Ovary (tissue), 9 donors: ENCODE data around the gene TTLL5. TPM values are rescaled to one million over a fixed set of nuclear protein-coding genes. Genes with fewer than 3 reads are reported as not detected.
A peak's percentile ranks its signal among the peaks of the same experiment; 100 is the strongest.

Experiments used
- DNase-seq, 5 donors: peaks; one replicate each; pipeline ENCODE4 v3.0.0-alpha.2; 2019 to 2020
- H3K27ac ChIP-seq, 2 donors: fragments of 200-600 bp; one replicate each; pipeline versions ENCODE4 v1.5.1 to v1.8.0; 2019 to 2022
- H3K27me3 ChIP-seq: fragments of 200-600 bp; one replicate; pipeline ENCODE4 v1.8.0; 2022
- H3K36me3 ChIP-seq: fragments of 200-600 bp; sonication (generic); one replicate; pipeline ENCODE4 v1.5.1; 2019
- H3K4me1 ChIP-seq: one replicate; pipeline ENCODE4 v1.8.1; 2013; ENCODE audit warnings: mild to moderate bottlenecking, moderate library complexity; ENCODE audit not compliant: insufficient read depth
- H3K4me3 ChIP-seq: fragments of 200-600 bp; sonication (generic); one replicate; pipeline ENCODE4 v1.5.1; 2017
- H3K9me3 ChIP-seq, 2 donors: fragments of 200-600 bp in 1 of 2; sonication (generic) in 1 of 2; one replicate each; pipeline versions ENCODE4 v1.5.1 to v1.8.1; 2013 to 2019; ENCODE audit warnings: mild to moderate bottlenecking in 1 of 2, moderate library complexity in 1 of 2
- CTCF ChIP-seq, 3 donors: fragments of 450-650 bp in 2 of 3; fragments of 200-600 bp in 1 of 3; IDR thresholded peaks; one replicate each; pipeline versions ENCODE4 v1.5.1 to v1.8.0; 2016 to 2022; ENCODE audit warnings: antibody characterized with exemption in 3 of 3, mild to moderate bottlenecking in 1 of 3
- EP300 ChIP-seq: sonication (generic); formaldehyde crosslinking; IDR thresholded peaks from one replicate; pipeline ENCODE4 v1.6.1; 2017; ENCODE audit warnings: antibody characterized with exemption
- POLR2A ChIP-seq: fragments of 450-650 bp; IDR thresholded peaks from one replicate; pipeline ENCODE4 v1.6.1; 2017; ENCODE audit warnings: antibody characterized with exemption, mild to moderate bottlenecking, moderate library complexity
- WGBS, 3 donors: extraction: QIAGEN DNeasy Blood & Tissue Kit in 1 of 3; methylation state at CpG; one replicate each; pipeline versions ENCODE4 v1.1.5 to v1.1.7; 2013 to 2017; 5-methylcytosine and 5-hydroxymethylcytosine counted together
- intact Hi-C, 4 donors: fragments of 100-400 bp; cut with DNase I; formaldehyde crosslinking; loops; one replicate each; pipeline versions ENCODE4 v1.11.0 to v1.15.1; 2022 to 2023
- polyA plus RNA-seq, 2 donors: library from polyadenylated mRNA; stranded (reverse); fragments of 200-250 nt in 1 of 2; fragments of 350-450 nt in 1 of 2; fragmentation: Illumina TruSeq in 1 of 2; extraction: RNeasy Lipid Tissue Mini Kit (QIAGEN cat#74804) in 1 of 2; gene quantifications; one replicate each; pipeline ENCODE4 v1.2.3, GENCODE V29; 2013 to 2014
- total RNA-seq, 7 donors: library from RNA; depleted of rRNA in 2 of 7; stranded (reverse); fragments of >200 nt in 2 of 7; fragmentation: NEBNext Ultra II Directional in 3 of 7; extraction: Animal tissue kit (Norgen Biotek cat#: 25700) in 3 of 7; gene quantifications; one replicate each; pipeline versions ENCODE4 v1.1.0 to v1.2.4, GENCODE V29; 2016 to 2023
- donor health status: DM: no; HTN: no; CAD: no; lungs with moderate emphysema.
- donor health status: DM: no; HTN: no; CAD: no.
- donor health status: Bipolar disorder and iron deficiency.
- donor health status: DM: yes; HTN: yes; CAD: no.
- donor health status: DM: no; HTN: no; CAD: no.
- donor health status: DM: yes; HTN: yes; CAD: no.

Gene TTLL5
- total and polyA plus RNA-seq, 9 donors: 11.0 to 34.9 (median 27.3) TPM

- H3K4me1 ChIP-seq: no peaks in the 10 kb centered on the region
- H3K9me3 ChIP-seq: no peaks in the 10 kb centered on the region
- no peak overlapping the region for H3K27ac ChIP-seq
- H3K4me3 ChIP-seq: no peak overlapping the region
- TF ChIP-seq POLR2A: no peak
- TF ChIP-seq EP300: no peak
- no peak for TF ChIP-seq CTCF (IDR thresholded peaks at IDR 0.05)
- H3K36me3 ChIP-seq: no peaks in the 10 kb centered on the region
- intact Hi-C loops: no loop called here
- 21 to 69% (median 34%) methylated on average over 4 of the region's 4 CpGs for WGBS, 3 donors
- peak in 2 of 5 donors; percentile 16 to 24 for DNase-seq
- no peaks in the 10 kb centered on the region for H3K27me3 ChIP-seq
These were observed 200.1 kb downstream of the TTLL5 start for GRCh38 chr14:75861161-75861621.

GRCh38 chr14:75863221-75863620 is 202.2 kb downstream of the TTLL5 start:
- H3K27me3 ChIP-seq: no peaks in the 10 kb centered on the region
- peaks cover 2% of the 10 kb centered on the region for H3K4me1 ChIP-seq
- no peak overlapping the region for H3K4me3 ChIP-seq
- WGBS, 3 donors: 68 to 80% (median 75%) methylated on average over 2 of the region's 2 CpGs
- no peak overlapping the region for H3K27ac ChIP-seq
- intact Hi-C loops: no loop called here
- no peaks in the 10 kb centered on the region for H3K36me3 ChIP-seq
- no peak for TF ChIP-seq EP300
- TF ChIP-seq CTCF (IDR thresholded peaks at IDR 0.05): no peak
- no peak for TF ChIP-seq POLR2A
- H3K9me3 ChIP-seq: no peaks in the 10 kb centered on the region
- no peak for DNase-seq

- WGBS, 3 donors: 94 to 99% (median 99%) methylated on average over 2 of the region's 2 CpGs
- peaks cover 2% of the 10 kb centered on the region for H3K4me1 ChIP-seq
- no peaks in the 10 kb centered on the region for H3K36me3 ChIP-seq
- no peak for DNase-seq
- no peak overlapping the region for H3K27ac ChIP-seq
- TF ChIP-seq POLR2A (no peak), CTCF (IDR thresholded peaks at IDR 0.05) (no peak), EP300 (no peak)
- H3K27me3 ChIP-seq: no peaks in the 10 kb centered on the region
- no peaks in the 10 kb centered on the region for H3K9me3 ChIP-seq
- no peak overlapping the region for H3K4me3 ChIP-seq
- intact Hi-C loops: no loop called here
These were observed 203.3 kb downstream of the TTLL5 start for GRCh38 chr14:75864352-75864751.

GRCh38 chr14:75865531-75865930 is 204.5 kb downstream of the TTLL5 start:
- no peak overlapping the region for H3K4me3 ChIP-seq
- no peak overlapping the region for H3K27ac ChIP-seq
- no peaks in the 10 kb centered on the region for H3K9me3 ChIP-seq
- no peak for DNase-seq
- TF ChIP-seq CTCF (IDR thresholded peaks at IDR 0.05) (no peak), POLR2A (no peak), EP300 (no peak)
- 21 to 29% (median 25%) methylated on average over 2 of the region's 2 CpGs for WGBS, 3 donors
- no peaks in the 10 kb centered on the region for H3K36me3 ChIP-seq
- peaks cover 2% of the 10 kb centered on the region for H3K4me1 ChIP-seq
- no peaks in the 10 kb centered on the region for H3K27me3 ChIP-seq
- intact Hi-C loops: no loop called here
